Osteoblast (primary cell): Measurements from ENCODE around the gene MMP10. TPM values are rescaled to one million over a fixed set of nuclear protein-coding genes. Genes with fewer than 3 reads are reported as not detected.

ENCODE experiments used
- DNase-seq: peaks from one replicate; pipeline ENCODE4 v3.0.0; 2011; ENCODE audit warnings: low spot score, mixed read lengths; ENCODE audit not compliant: insufficient read length; ENCODE audit errors: missing footprints
- H2AFZ ChIP-seq: 2 replicates; pipeline ENCODE4 v1.6.0; 2011; ENCODE audit warnings: mild to moderate bottlenecking, low read length
- H3K27ac ChIP-seq: 2 replicates; pipeline ENCODE4 v1.5.1; 2011; ENCODE audit warnings: mild to moderate bottlenecking, low read depth, low read length, moderate library complexity
- H3K27me3 ChIP-seq: 2 replicates; pipeline ENCODE4 v1.6.0; 2012; ENCODE audit warnings: mild to moderate bottlenecking, control low read depth, inconsistent platforms, low read length, moderate library complexity; ENCODE audit not compliant: insufficient read depth
- H3K36me3 ChIP-seq: 2 replicates; pipeline ENCODE4 v1.5.1; 2011; ENCODE audit warnings: mild to moderate bottlenecking, low read length, control low read depth, moderate library complexity; ENCODE audit not compliant: insufficient read depth
- H3K4me1 ChIP-seq: 2 replicates; pipeline ENCODE4 v1.5.1; 2011; ENCODE audit warnings: mild to moderate bottlenecking, low read length, control low read depth, moderate library complexity; ENCODE audit not compliant: insufficient read depth
- H3K4me2 ChIP-seq: 2 replicates; pipeline ENCODE4 v1.6.0; 2011; ENCODE audit warnings: mild to moderate bottlenecking, low read length; ENCODE audit not compliant: insufficient read depth
- H3K4me3 ChIP-seq: fragments of 200-600 bp; sonication (generic); 3 replicates; pipeline ENCODE4 v1.5.1; 2012; ENCODE audit warnings: mild to moderate bottlenecking, low read length, inconsistent platforms; ENCODE audit not compliant: insufficient read depth
- H3K79me2 ChIP-seq: 2 replicates; pipeline ENCODE4 v1.6.0; 2012; ENCODE audit warnings: mild to moderate bottlenecking, low read length, control low read depth, inconsistent platforms; ENCODE audit not compliant: insufficient read depth
- H3K9me3 ChIP-seq: 2 replicates; pipeline ENCODE4 v1.5.1; 2011; ENCODE audit warnings: low read depth, low read length, control low read depth
- H4K20me1 ChIP-seq: 2 replicates; pipeline ENCODE4 v1.6.0; 2012; ENCODE audit warnings: mild to moderate bottlenecking, low read length, control low read depth; ENCODE audit not compliant: insufficient read depth
- CTCF ChIP-seq: IDR thresholded peaks from 2 replicates; pipeline ENCODE4 v1.5.1; 2011; ENCODE audit warnings: mild to moderate bottlenecking, low read depth, low read length, moderate library complexity; ENCODE audit errors: extremely low read depth
- total RNA-seq: library from RNA; depleted of rRNA; stranded (reverse); fragments of >200 nt; gene quantifications from 2 replicates; pipeline ENCODE4 v1.2.3, GENCODE V29; 2012

MMP10 gene
- total RNA-seq, result not detected in 2 replicates

DNA sequence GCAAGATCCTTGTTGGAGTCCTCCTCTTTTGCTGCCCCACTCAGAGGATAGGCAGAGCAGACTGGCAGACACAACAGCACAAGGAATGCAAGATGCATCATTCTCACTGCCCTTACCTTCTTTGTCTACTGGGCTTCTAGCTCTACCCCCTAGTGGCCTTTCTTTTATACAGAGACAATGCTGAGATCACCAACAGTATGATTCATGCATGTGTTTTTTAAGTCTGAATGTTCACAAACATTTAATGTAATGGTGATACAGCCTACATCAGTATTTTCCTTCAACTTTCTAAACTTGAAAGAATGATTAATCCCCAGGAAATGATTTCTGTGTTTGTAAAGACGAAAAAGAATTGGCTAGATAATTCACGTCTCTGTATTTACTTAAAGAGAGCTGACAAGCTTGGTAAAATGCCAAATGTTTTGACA lies at the start of gene MMP10:
Gene MMP10, minus strand, starts transcription at position 138 of the 428 bp plus-strand sequence. Its CDS starts 37 bp downstream, at position 101.
- peak; percentile 70 for TF ChIP-seq CTCF
- Histone ChIP-seq H3K27ac (no peak within 1 kb of the TSS), H3K4me1 (no peaks in the 10 kb centered on the region), H3K4me2 (no peak within 1 kb of the TSS), H3K36me3 (no peaks in the 10 kb centered on the region), H3K79me2 (no peaks in the 10 kb centered on the region), H2AFZ (no peak within 1 kb of the TSS), H4K20me1 (no peaks in the 10 kb centered on the region), H3K9me3 (no peaks in the 10 kb centered on the region), H3K4me3 (no peak within 1 kb of the TSS), H3K27me3 (peaks cover 6% of the 10 kb centered on the region)
- DNase-seq, result peak; percentile 69

- no peak for TF ChIP-seq CTCF
- Histone ChIP-seq H4K20me1 (no peaks in the 10 kb centered on the region), H3K27me3 (no peaks in the 10 kb centered on the region), H3K27ac (no peak overlapping the region), H3K4me2 (no peak overlapping the region), H2AFZ (no peak overlapping the region), H3K4me3 (no peak overlapping the region), H3K36me3 (no peaks in the 10 kb centered on the region), H3K4me1 (peaks cover 4% of the 10 kb centered on the region), H3K79me2 (no peaks in the 10 kb centered on the region), H3K9me3 (no peaks in the 10 kb centered on the region)
- no peak for DNase-seq
Observed at GRCh38 chr11:102829316-102830000, 49.0 kb upstream of the MMP10 start.

DNA sequence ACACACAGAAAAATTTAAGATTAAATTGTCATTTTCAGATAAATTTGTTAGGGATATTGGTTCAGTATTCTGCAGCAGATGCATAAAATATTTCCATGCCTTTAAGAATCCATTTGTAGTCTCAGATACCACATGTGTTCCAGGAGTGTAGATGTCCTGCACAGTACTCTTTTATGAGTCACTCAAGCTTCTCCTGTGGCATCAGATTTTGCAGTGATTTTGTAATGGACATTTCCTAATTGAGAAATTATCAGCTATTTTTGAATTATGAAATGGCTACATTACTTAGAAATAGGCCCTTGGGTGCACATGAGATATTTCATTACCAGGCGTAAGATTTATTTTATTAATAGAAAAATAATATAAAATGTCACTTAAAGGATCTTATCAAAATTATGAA lies 44.1 kb upstream of the MMP10 start:
- Histone ChIP-seq H3K27ac (no peak overlapping the region), H3K4me2 (no peak overlapping the region), H3K36me3 (no peaks in the 10 kb centered on the region), H3K79me2 (no peaks in the 10 kb centered on the region), H3K4me3 (no peak overlapping the region), H2AFZ (no peak overlapping the region), H3K4me1 (no peaks in the 10 kb centered on the region), H4K20me1 (no peaks in the 10 kb centered on the region), H3K27me3 (peaks cover 17% of the 10 kb centered on the region), H3K9me3 (no peaks in the 10 kb centered on the region)
- no peak for DNase-seq
- no peak for TF ChIP-seq CTCF

- no peaks in the 10 kb centered on the region for H4K20me1 ChIP-seq
- H3K27me3 ChIP-seq, result peaks cover 17% of the 10 kb centered on the region
- TF ChIP-seq CTCF, result no peak
- no peaks in the 10 kb centered on the region for H3K36me3 ChIP-seq
- DNase-seq, result no peak
- no peak overlapping the region for H3K4me2 ChIP-seq
- no peak overlapping the region for H2AFZ ChIP-seq
- H3K79me2 ChIP-seq, result no peaks in the 10 kb centered on the region
- no peak overlapping the region for H3K4me3 ChIP-seq
- no peaks in the 10 kb centered on the region for H3K4me1 ChIP-seq
- H3K27ac ChIP-seq, result no peak overlapping the region
- H3K9me3 ChIP-seq, result no peaks in the 10 kb centered on the region
Observed at GRCh38 chr11:102819491-102819890, 39.1 kb upstream of the MMP10 start.
